ENCODE results near the gene HNRNPA2B1.

GRCh38 chr7:26245150-26245549 is 44.6 kb upstream of the HNRNPA2B1 start:
- TF ChIP-seq SUZ12 (IDR thresholded peaks at IDR 0.05) (no peak), CTBP1 (IDR thresholded peaks at IDR 0.05; ENCODE audit: borderline replicate concordance) (no peak), FOXM1 (IDR thresholded peaks at IDR 0.05; ENCODE audit: borderline replicate concordance) (no peak), NFRKB (IDR thresholded peaks at IDR 0.05) (no peak), ARNT (IDR thresholded peaks at IDR 0.05) (no peak), FOXK2 (IDR thresholded peaks at IDR 0.05) (no peak), PKNOX1 (IDR thresholded peaks at IDR 0.05) (no peak), HDGF (IDR thresholded peaks at IDR 0.05; ENCODE audit: borderline replicate concordance) (no peak), FOXA1 (IDR thresholded peaks at IDR 0.05) (no peak), TARDBP (IDR thresholded peaks at IDR 0.05) (no peak), SP1 (IDR thresholded peaks at IDR 0.05) (no peak), BHLHE40 (IDR thresholded peaks at IDR 0.05; ENCODE audit: borderline replicate concordance) (no peak), ZNF384 (IDR thresholded peaks at IDR 0.05) (no peak), ELF4 (IDR thresholded peaks at IDR 0.05) (no peak)

Data from HEK293T (cell line).